GM19099 (cell line): ENCODE measurements around the gene MTUS2.

Experiments
- POLR2A ChIP-seq: IDR thresholded peaks from 3 replicates; pipeline ENCODE4 v1.6.1; 2011; ENCODE audit warnings: low read depth; ENCODE audit not compliant: insufficient read length; ENCODE audit errors: extremely low read depth

The MTUS2 gene

DNA sequence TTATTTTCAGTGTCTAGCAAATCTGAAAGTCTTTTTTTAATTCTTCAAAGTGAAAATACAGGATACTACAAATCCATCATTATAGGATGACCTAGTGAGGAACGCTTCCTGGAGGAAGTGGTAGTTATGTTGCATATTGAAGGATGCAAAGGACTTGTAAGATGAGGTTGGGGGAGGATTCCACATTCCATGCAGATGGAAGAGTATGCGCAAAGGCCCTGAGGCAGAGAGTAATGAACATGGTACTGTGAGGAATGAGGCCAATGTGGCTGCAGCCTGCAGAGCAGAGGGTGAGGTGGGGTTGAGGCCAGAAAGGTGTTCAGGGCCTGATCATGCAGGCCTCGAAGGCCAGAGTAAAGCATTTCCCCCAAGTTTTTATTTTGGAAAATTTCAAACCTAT is 202.8 kb downstream of the MTUS2 start:
- TF ChIP-seq POLR2A: no peak

DNA sequence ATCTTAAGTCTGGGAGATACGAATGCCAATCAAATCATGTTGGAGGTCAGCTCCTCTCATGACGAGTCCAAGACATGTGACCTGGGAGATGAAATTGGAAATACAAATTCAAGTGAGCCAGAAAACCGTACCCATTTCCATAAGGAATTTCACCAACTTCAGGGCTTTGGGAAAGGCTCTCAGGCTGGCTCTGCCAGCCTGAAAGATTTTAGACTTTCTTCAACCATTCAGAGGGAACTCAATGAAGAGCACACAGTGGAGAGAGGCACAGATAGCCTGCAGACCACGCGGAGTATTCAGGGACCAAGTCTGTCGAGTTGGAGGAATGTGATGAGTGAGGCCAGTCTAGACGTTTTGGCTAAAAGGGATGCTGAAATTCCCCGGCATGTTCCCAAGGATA is 204.6 kb downstream of the MTUS2 start:
- TF ChIP-seq POLR2A: no peak

DNA sequence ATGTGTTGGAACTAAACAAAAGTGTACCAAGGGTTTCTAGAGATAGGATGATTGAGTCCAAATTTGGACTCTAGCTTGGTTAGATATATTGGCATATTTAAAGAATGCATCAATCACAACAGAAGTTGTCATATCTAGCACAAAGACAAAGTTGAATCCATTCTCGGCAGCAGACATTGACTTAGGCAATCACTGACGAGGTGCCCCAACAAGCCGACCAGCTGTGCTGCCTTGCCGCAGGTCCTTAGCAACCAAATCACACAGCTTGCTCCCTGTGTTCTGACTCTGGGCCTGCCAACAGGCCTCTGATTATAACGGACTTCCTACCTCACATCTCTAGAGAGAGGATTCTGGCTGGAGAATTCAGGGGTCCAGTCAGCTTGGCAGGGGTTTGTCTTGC is 208.7 kb downstream of the MTUS2 start:
- TF ChIP-seq POLR2A: no peak

DNA sequence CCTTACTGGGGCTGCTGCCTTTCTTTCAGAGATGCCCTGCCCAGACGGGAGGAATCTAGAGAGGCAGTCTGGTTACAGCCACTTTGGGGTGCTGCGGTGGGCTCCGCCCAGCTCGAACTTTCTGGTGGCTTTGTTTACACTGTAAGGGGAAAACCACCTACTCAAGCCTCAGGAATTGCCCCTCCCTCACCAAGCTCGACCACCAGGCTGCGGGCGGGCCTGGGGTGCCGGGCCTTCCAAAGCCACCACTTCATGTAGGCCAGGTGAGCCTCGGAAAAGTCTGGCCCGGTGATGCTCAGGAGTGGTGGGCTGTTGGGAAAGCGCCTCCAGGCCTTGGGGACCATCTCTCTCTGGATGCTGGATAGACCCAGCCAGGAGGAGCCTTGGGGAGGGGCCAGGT is 218.6 kb downstream of the MTUS2 start:
- no peak for TF ChIP-seq POLR2A

DNA sequence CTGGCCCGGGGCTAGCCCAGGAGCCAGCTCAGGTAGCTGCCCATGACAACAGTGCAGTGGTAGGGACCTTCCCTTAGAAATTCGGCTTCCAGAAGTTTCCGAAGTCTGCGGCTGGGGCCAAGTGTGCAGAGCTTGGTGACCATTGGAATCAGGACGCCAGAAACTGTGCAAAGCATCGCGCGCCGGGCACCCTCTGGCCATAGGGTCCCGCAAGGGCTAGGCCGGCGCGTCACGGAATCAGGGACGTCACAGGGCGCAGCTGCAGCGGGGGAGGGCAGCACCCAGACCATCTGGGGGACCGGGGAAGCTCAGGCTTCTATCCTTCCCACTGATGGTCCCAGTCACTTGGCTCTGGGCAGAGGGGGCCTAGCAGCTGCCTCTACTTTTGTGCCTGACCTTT is 219.1 kb downstream of the MTUS2 start:
- TF ChIP-seq POLR2A: no peak

DNA sequence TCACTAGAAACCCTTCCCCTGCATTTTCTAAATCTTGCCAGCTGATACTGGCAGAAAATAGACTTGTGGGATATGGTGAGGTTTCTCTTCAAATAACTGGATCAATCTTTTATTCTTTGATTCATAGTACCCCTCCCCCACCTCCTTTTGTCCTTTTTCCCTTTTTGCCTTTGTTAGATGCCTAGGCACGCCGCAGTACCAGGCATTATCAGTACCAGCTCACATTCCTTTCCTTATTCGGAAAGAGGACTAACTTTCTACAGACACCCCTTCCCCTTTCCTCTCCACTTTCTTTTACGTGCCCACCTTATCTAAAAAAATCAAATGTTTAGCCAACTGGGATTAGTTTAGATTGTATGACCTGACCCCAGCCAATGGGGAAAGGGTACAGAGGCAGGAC is 226.4 kb downstream of the MTUS2 start:
- no peak for TF ChIP-seq POLR2A

DNA sequence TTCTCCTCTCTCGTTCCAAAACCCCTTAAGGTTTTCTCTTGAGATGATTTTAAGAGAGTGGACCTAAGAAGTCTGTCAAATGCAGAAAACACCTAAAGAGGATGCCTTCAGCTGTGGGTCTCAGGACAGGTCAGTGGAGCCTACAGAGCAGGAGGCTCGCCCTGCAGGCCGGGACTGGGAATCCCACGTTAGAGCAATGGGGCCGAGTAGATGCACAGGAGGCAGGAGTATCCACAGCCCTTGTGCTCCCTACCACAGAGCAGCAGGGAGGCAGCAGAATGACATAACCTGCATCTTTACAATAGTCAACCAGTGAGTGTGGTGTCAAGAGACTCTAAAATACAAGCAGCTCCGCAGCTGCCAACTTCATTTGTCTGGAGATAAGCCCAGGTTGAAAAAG is 229.4 kb downstream of the MTUS2 start:
- TF ChIP-seq POLR2A: no peak

DNA sequence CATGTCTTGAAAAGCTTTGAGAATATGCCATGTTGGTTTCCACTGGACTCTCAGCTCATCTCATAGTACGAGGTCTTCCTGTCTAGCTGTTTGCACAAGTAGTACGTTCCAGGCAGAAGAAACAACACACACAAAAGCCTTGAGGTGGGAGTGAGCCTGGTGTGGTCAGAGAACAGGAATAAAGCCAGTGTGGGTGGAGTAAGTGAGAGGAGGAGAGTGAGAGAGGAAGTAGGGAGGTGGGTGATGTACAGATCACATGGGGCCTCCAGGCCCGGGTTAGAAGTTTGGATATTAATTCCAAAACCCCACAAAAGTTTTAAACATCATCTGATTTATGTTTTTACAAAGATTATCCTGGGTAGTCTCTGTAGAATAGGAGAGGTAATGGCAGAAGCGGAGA is 230.6 kb downstream of the MTUS2 start:
- TF ChIP-seq POLR2A: no peak

DNA sequence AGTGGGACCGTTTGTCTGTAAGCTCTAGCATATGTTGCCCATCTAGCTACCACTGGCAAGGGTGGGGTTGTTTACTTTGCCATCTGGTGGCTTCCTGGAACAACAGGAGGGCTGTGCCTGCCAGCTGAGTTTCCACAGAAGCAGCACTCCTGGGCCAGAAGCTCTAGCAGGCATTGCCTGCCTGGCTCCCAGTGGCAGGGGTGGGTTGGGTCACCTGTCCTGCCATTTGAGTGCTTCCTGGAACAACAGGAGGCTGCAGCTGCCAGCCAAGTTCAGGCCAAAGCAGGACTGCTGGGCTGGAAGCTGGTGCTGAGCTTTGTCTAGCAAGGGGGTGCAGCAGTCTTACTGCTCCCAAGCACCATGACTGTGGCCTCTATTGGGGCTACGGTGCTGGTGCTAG is 239.7 kb downstream of the MTUS2 start:
- TF ChIP-seq POLR2A: no peak

DNA sequence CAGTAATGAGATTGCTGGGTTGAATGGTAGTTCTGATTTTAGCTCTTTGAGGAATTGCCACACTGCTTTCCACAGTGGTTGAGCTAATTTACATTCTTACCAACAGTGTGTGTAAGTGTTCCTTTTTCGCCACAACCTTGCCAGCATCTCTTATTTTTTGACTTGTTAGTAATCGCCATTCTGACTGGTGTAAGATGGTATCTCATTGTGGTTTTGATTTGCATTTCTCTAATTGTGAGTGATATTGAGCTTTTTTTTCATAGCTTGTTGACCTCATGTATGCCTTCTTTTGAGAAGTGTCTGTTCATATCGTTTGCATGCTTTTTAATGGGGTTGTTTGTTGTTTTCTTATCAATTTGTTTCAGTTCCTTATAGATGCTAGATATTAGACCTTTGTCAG is 245.0 kb downstream of the MTUS2 start:
- TF ChIP-seq POLR2A: no peak

DNA sequence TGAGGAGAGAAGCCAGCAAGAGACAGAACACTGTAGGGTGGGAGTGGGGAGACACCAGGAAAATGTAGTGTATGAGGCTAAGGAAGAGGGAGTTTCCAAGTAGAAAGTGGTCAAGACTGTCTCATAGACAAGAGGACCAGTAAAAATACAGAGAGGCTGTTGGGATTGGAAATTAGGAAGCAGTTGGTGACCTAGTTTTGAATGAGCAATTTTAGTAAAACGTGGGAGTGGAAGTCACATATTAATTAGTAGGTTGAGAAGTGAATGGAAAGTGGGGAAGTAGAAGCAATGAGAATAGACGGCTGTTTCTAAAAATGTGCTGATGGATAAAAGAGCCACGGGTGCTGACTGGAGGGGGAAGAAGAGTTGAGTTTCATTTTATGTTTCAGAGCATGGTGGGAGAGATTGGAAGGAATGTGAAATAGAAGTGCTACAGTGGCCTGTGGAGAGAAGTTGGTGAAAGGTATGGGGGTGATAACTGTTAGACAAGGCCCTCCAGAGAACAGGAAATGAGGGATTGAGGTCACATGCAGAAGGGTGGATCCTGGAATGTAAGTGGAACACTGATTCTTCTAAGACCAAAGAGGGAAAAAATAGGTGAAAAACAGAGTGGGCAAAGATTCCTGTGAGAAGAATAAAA is 247.3 kb downstream of the MTUS2 start:
- TF ChIP-seq POLR2A: no peak

DNA sequence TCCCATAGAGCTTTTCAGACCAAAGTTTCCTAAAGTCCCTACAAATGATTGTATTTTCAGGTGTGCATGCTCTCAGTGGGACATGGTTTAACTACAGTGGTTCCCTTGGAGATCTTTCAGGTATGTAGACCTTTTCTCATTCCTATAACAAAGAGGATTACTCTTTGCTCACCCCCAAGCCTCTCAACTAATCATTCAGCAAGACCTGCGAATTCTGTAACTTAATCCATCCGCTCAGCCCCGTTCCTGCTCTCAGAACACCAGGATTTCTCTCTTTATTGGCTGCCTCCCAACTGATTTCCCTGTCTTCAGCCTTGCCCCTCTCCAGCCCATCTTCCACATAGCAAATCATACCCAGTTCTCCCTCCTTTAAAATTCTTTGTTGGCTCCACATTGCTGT is 253.6 kb downstream of the MTUS2 start:
- no peak for TF ChIP-seq POLR2A

DNA sequence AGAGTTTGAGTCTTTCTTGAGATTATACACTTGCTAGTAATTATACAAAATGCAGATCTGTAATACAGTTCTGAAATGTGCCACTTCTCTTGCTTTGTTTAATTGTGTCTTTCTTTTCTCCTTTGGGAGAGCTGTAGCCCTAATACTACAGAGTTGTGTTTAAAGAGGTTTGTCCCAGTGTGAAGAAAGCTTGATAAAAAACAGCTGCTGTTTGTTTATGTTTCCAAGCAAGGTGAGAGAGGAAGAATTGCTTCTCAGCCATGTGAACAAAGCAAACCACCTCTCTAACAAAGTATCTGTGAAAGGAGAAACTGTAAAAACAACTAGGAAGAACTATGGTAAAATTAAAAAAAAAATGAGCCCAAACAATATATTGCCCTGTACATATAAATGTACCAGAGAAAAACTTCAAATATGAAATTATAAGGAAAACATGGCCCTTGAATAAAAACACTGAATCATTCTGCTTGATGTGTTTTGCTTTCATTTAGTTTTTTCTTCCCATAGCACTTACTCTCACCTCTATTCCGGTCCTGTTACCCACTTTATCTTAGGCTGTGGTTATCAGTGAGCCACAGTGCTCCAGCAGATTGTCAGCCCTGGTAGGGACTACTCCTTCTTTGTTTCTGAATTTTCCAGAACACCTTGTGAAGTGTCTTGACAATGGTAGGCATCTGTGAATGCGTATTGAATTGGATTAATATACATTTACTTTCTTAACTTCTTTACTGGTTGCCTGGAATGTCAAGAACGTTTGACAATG is 257.1 kb downstream of the MTUS2 start:
- no peak for TF ChIP-seq POLR2A

DNA sequence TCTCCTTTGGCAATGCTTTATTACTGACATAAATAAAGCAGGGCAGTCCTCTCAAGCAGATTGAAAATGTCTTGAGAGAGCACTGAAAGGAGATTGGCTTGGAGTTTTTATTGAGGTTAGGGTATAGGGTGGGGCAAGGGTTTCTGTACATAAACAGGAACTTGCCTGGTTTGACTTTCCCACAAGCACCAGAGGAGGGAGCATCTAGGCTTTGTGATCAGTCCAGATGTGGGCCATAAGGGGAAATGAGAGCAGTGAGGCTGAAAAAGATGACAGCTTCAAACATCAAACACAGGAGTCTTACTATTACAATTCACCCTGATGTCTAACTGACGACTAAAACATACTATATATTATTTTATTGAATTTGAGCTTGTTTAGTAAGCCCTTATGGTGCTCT is 260.9 kb downstream of the MTUS2 start:
- no peak for TF ChIP-seq POLR2A

DNA sequence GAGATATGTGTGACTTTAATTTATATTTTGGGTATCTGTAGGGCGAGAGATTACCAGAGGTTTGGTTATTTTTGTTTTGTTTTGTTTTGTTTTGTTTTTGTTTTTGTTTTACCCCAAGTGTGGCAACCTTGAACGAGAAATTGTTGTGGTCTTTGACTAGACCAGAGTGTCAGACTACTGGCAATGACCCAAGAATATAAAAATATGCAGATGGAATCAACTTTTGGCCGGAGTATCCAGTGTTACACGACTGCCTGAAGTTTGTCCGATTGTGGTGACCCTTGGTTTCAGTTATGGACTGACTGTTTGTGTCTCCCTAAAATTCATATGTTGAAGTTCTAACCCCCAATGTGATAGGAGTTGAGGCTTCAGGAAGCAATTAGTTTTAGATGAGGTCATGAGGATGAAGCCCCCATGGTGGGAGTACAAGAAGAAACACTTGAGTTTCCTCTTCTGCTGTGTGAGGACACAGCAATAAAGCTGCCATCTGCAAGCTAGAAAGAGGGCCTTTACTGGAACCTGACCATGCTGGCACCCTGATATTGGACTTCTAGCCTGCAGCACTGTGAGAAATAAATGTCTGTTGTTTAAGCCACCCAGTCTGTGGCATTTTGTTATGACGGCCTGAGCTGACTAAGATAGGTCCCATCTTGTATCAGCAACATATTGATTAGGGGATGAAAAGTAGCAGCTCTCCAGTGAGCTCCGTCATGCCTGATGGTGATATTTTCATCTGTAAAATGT is 261.7 kb downstream of the MTUS2 start:
- TF ChIP-seq POLR2A: no peak

DNA sequence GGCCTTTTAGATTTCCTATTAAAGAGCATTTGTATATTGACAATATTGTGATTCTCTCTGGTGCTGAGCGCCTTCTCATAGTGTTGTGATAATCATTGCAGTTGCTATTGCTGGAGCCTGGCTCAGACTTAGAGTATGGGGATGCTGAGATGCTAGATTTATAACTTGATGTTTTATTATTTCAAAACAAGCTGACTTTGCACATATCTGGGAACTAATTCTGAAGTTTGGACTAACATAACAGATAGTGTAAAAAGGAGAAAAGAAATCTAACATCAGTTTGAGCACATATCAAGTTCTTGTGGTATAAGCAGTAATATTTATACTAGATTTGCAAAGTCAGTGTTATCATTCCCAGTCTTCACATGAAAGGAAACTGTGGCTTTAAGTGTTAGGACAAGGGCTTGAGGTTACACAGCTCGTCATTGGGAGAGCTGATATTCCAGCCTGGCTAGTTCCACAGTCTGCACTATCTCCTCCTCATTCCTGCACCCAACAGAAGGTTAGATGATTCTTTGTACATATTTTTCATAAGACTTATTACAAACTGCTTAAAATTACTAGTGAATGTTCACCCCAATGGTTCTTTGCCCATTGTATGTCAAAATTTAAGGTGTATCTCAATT is 279.8 kb downstream of the MTUS2 start:
- TF ChIP-seq POLR2A: no peak

DNA sequence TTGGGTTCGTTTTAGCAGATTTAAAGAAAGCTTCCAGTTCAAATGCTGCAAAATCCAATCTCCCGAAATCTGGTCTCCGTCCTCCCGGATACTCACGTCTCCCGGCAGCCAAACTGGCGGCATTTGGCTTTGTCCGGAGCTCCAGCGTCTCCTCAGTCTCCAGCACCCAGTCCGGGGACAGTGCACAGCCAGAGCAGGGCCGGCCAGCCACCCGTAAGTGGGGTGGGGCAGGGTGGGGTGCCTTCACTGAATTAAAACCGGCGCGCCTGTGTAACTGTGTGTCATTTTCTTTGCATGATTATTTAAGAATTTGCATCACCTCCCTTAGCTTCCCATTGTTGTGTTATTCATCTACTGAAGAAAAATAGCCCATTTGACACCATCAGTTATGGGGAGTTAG is 280.6 kb downstream of the MTUS2 start:
- no peak for TF ChIP-seq POLR2A

DNA sequence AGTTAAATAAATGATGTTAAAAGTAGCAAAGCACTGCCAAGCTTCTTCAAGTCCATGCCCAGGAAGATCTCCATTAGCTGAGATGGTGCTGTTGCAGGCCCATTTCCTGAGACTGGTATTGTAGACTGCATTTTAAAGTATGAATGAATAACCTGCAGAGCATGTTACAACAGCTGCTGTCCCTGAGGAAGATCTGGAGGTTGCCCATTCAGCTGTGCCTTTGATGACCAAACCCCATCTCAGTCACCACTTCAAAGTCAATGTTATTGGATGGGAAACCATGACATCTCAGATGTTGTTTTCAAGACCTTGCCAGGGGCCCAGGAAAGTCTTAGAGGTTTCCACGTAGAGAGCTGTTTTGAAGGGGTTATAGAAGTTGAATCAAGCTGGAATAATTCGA is 281.3 kb downstream of the MTUS2 start:
- no peak for TF ChIP-seq POLR2A
